Glomerular endothelial cell (primary cell): ENCODE results near the gene LARP4B. TPM values are rescaled to one million over a fixed set of nuclear protein-coding genes. Genes with fewer than 3 reads are reported as not detected.

Experiments used
- DNase-seq: peaks from one replicate; pipeline ENCODE4 v3.0.0-alpha.2; 2011; ENCODE audit warnings: low read depth, low spot score; ENCODE audit errors: extremely low read depth
- total RNA-seq: library from RNA; depleted of rRNA; stranded (reverse); fragments of >200 nt; gene quantifications from 2 replicates; pipeline ENCODE4 v1.2.3, GENCODE V29; 2015

Gene LARP4B
- total RNA-seq, 1 donor from 2014 or later, result 65.3 TPM

GRCh38 chr10:926075-926698, 5.3 kb downstream of the LARP4B start:
- no peak for DNase-seq

- DNase-seq, result no peak
These were observed 7.0 kb downstream of the LARP4B start for GRCh38 chr10:924524-924859.

- DNase-seq, result no peak
These were observed 7.5 kb downstream of the LARP4B start for GRCh38 chr10:923844-924523.

GRCh38 chr10:921471-922414, 9.8 kb downstream of the LARP4B start:
- DNase-seq, result no peak

- no peak for DNase-seq
These were observed 11.1 kb downstream of the LARP4B start for GRCh38 chr10:920450-920849.

GRCh38 chr10:919481-919880, 12.0 kb downstream of the LARP4B start:
- no peak for DNase-seq

GRCh38 chr10:917999-918398, 13.5 kb downstream of the LARP4B start:
- DNase-seq, result no peak

- DNase-seq, result no peak
These were observed 14.1 kb downstream of the LARP4B start for GRCh38 chr10:917416-917720.

GRCh38 chr10:916716-917415, 14.6 kb downstream of the LARP4B start:
- DNase-seq, result no peak

GRCh38 chr10:909831-910230, 21.7 kb downstream of the LARP4B start:
- DNase-seq, result no peak

GRCh38 chr10:905972-906371, 25.5 kb downstream of the LARP4B start:
- DNase-seq, result no peak

- no peak for DNase-seq
These were observed 26.0 kb downstream of the LARP4B start for GRCh38 chr10:905503-905902.

GRCh38 chr10:904403-904802, 27.1 kb downstream of the LARP4B start:
- no peak for DNase-seq

- no peak for DNase-seq
These were observed 33.4 kb downstream of the LARP4B start for GRCh38 chr10:898141-898540.

GRCh38 chr10:896982-897381, 34.5 kb downstream of the LARP4B start:
- no peak for DNase-seq

GRCh38 chr10:895324-895723, 36.2 kb downstream of the LARP4B start:
- no peak for DNase-seq

- DNase-seq, result no peak
These were observed 52.6 kb downstream of the LARP4B start for GRCh38 chr10:878895-879294.

GRCh38 chr10:878333-878759, 53.2 kb downstream of the LARP4B start:
- DNase-seq, result no peak

- no peak for DNase-seq
These were observed 55.1 kb downstream of the LARP4B start for GRCh38 chr10:876438-876837.

- no peak for DNase-seq
These were observed 58.5 kb downstream of the LARP4B start for GRCh38 chr10:873020-873419.

- DNase-seq, result no peak
These were observed 59.5 kb downstream of the LARP4B start for GRCh38 chr10:871951-872403.
